ENCODE data around the gene PTPRM. TPM values are rescaled to one million over a fixed set of nuclear protein-coding genes. Genes with fewer than 3 reads are reported as not detected.

The PTPRM gene
- total and polyA plus RNA-seq, 2 of the 8 experiments (the other 6 are each of a cell fraction or from before 2014, with no cell fraction given) = 4.1 to 7.0 TPM

DNA sequence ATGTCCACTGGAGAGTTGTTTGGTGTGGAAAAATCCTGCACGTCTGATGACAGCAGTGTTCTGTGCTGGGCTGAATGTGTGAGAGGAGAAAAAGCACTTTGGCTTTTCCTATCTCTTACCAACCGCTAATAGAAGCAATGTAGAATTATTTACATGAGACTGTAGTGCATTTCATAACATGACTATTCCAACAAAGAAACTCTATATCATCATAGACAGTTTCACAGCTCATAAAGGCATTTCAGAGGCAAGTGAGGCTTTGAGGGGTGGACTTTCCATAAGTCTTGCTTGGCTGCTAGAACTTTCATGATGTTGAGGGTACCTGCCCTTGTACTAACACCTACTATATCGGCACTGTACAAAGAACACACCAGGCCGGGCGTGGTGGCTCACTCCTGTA lies 697.0 kb downstream of the PTPRM start:
- ChIA-PET POLR2A (ENCODE audit: partially characterized antibody) (no interaction called here), CTCF (ENCODE audit: partially characterized antibody) (interaction anchor here (0.6 to 1.2 kb wide), 3 partner anchors 10 to 125 kb away, joined by 3 to 4 read pairs (median 4); no protein-coding TSS in a partner anchor)
- DNase-seq (ENCODE audit: low read depth in 1 of 2, low spot score in 2 of 2) = no peak
- H4K8ac ChIP-seq (ENCODE audit: extremely low read depth, insufficient read depth, low read length) = no peak overlapping the region
- no peak for FAIRE-seq
- H3K79me1 ChIP-seq (ENCODE audit: low read depth, low read length) = no peaks in the 10 kb centered on the region
- no peaks in the 10 kb centered on the region for H3K27me3 ChIP-seq (replicated peaks in 1 of 4; ENCODE audit: control insufficient read depth in 3 of 4, extremely low read depth in 1 of 4, insufficient read depth in 3 of 4, low read length in 3 of 4)
- no peak overlapping the region for H3K4me3 ChIP-seq (ENCODE audit: extremely low read depth in 1 of 4, insufficient read depth in 2 of 4, low read depth in 3 of 4, low read length in 4 of 4)
- no peak overlapping the region for H3K27ac ChIP-seq (ENCODE audit: low read depth, low read length)
- H3K9me3 ChIP-seq (ENCODE audit: insufficient read depth in 2 of 2, low read depth in 1 of 2, low read length in 1 of 2) = no peaks in the 10 kb centered on the region
- H3K14ac ChIP-seq (ENCODE audit: insufficient read length) = no peak overlapping the region
- H3K18ac ChIP-seq (ENCODE audit: extremely low read depth, low read length) = no peak overlapping the region
- peaks cover 0 to 8% (median 2%) of the 10 kb centered on the region in 4 experiments; a peak in 6 of 7 replicates for H3K4me1 ChIP-seq (replicated peaks in 1 of 4; ENCODE audit: control insufficient read depth in 3 of 4, insufficient read depth in 4 of 4, low read length in 3 of 4)
- H4K91ac ChIP-seq (replicated peaks; ENCODE audit: insufficient read length, low read length) = no peak overlapping the region
- H2BK15ac ChIP-seq (ENCODE audit: low read length) = no peak overlapping the region
- no peak overlapping the region for H2AK5ac ChIP-seq (ENCODE audit: low read depth, low read length)
- no peak overlapping the region for H3K4me2 ChIP-seq (ENCODE audit: insufficient read depth in 1 of 2, low read depth in 2 of 2, low read length in 2 of 2)
- no peak overlapping the region for H2BK120ac ChIP-seq (replicated peaks; ENCODE audit: low read depth, low read length)
- no peak overlapping the region for H4K5ac ChIP-seq (ENCODE audit: insufficient read length, low read depth, low read length)
- no peak overlapping the region for H2AFZ ChIP-seq (ENCODE audit: low read length)
- H3K23ac ChIP-seq (ENCODE audit: insufficient read length) = no peak overlapping the region
- WGBS, 2 experiments (ENCODE audit: extremely low coverage in 1 of 2, insufficient coverage in 1 of 2, insufficient read length in 1 of 2, insufficient replicate concordance in 2 of 2, low coverage in 1 of 2, low lambda C conversion rate in 2 of 2, missing lambda C conversion rate in 1 of 2) = 93% methylated on average over 5 of the region's 5 CpGs; no CpG with 5 or more reads in 1 of the 2 experiments
- H3K56ac ChIP-seq (replicated peaks; ENCODE audit: insufficient read length, low read depth, low read length) = no peak overlapping the region
- H2BK12ac ChIP-seq (ENCODE audit: low read depth, low read length) = no peak overlapping the region
- H3K79me2 ChIP-seq (ENCODE audit: control insufficient read depth in 1 of 2, insufficient read depth in 2 of 2, low read length in 2 of 2) = no peaks in the 10 kb centered on the region
- H4K20me1 ChIP-seq (replicated peaks in 1 of 2; ENCODE audit: control insufficient read depth in 1 of 2, insufficient read depth in 2 of 2, low read length in 2 of 2) = no peaks in the 10 kb centered on the region
- H3K23me2 ChIP-seq (ENCODE audit: low read depth, low read length) = no peaks in the 10 kb centered on the region
- no peaks in the 10 kb centered on the region for H3K36me3 ChIP-seq (ENCODE audit: control insufficient read depth in 2 of 4, insufficient read depth in 4 of 4, low read length in 3 of 4)
- no peak overlapping the region for H3K4ac ChIP-seq (replicated peaks; ENCODE audit: insufficient read length, low read depth, low read length)
- no peak overlapping the region for H2BK5ac ChIP-seq (ENCODE audit: low read depth, low read length)
- no peak overlapping the region for H2BK20ac ChIP-seq (ENCODE audit: low read length)
- no peak overlapping the region for H3K9ac ChIP-seq (replicated peaks in 1 of 4; ENCODE audit: extremely low read depth in 1 of 4, low read depth in 3 of 4, low read length in 3 of 4)
- TF ChIP-seq SAP30 (IDR thresholded peaks at IDR 0.05; ENCODE audit: insufficient read depth, insufficient replicate concordance, low read length) = no peak
- no peak for TF ChIP-seq SP4 (IDR thresholded peaks at IDR 0.05; ENCODE audit: low read length)
- TF ChIP-seq CTBP2 (IDR thresholded peaks at IDR 0.05; ENCODE audit: borderline replicate concordance, insufficient read depth, insufficient read length, low read length) = no peak
- TF ChIP-seq ZNF274 (IDR thresholded peaks at IDR 0.05; ENCODE audit: borderline replicate concordance, extremely low read depth, low read length) = no peak
- TF ChIP-seq RXRA (IDR thresholded peaks at IDR 0.05; ENCODE audit: insufficient read depth, low read depth, low read length) = no peak
- TF ChIP-seq CHD1 (IDR thresholded peaks at IDR 0.05; ENCODE audit: low read depth, low read length) = no peak
- no peak for TF ChIP-seq ATF3 (IDR thresholded peaks at IDR 0.05; ENCODE audit: insufficient read depth, low read depth, low read length)
- TF ChIP-seq BRCA1 (IDR thresholded peaks at IDR 0.05; ENCODE audit: low read depth, low read length) = no peak
- TF ChIP-seq TCF12 (IDR thresholded peaks at IDR 0.05; ENCODE audit: low read depth, low read length) = no peak
- TF ChIP-seq CREB1 (IDR thresholded peaks at IDR 0.05) = no peak
- no peak for TF ChIP-seq SIRT6 (IDR thresholded peaks at IDR 0.05; ENCODE audit: low read length)
- TF ChIP-seq CBX5 (IDR thresholded peaks at IDR 0.05; ENCODE audit: low read depth, low read length) = no peak
- no peak for TF ChIP-seq HDAC6 (IDR thresholded peaks at IDR 0.05; ENCODE audit: low read depth, low read length)
- TF ChIP-seq POU5F1 (IDR thresholded peaks at IDR 0.05; ENCODE audit: low read depth, low read length) = no peak
- TF ChIP-seq GTF2F1 (IDR thresholded peaks at IDR 0.05; ENCODE audit: borderline replicate concordance, low read depth, low read length) = no peak
